ENCODE measurements around the gene IER2. TPM values are rescaled to one million over a fixed set of nuclear protein-coding genes. Genes with fewer than 3 reads are reported as not detected.

IER2 gene
- total and polyA plus RNA-seq, 9 of the 15 experiments (the other 6 are each of a cell fraction or from before 2014, with no cell fraction given), result 4.5 to 205 (median 23.7) TPM

GRCh38 chr19:13155472-13156359 is 5.5 kb downstream of the IER2 start (continued):
- TF ChIP-seq SMC3 (conservative IDR thresholded peaks at IDR 0.05; ENCODE audit: insufficient read depth, low read depth, low read length) (no peak), CBFA2T2 (conservative IDR thresholded peaks at IDR 0.05) (no peak), ZBTB11 (CRISPR knock-in tag; IDR thresholded peaks at IDR 0.05) (peak in 1 of 3 experiments; percentile 51; a peak in 1 of 6 replicates), HCFC1 (IDR thresholded peaks at IDR 0.05; ENCODE audit: low read depth, low read length) (0 out of 2 replicates have a peak, but pooled peaks have one; percentile 0), SMAD1 (IDR thresholded peaks at IDR 0.05; ENCODE audit: low read depth, low read length, partially characterized antibody) (peak; percentile 60), TFAP4 (CRISPR knock-in tag; IDR thresholded peaks at IDR 0.05; ENCODE audit: borderline replicate concordance) (peak; percentile 63), ZNF766 (CRISPR knock-in tag; conservative IDR thresholded peaks at IDR 0.05) (0 out of 2 replicates have a peak, but pooled peaks have one; percentile 40), FOXP1 (CRISPR knock-in tag; IDR thresholded peaks at IDR 0.05) (0 out of 2 replicates have a peak, but pooled peaks have one; percentile 42), POLR2B (IDR thresholded peaks at IDR 0.05; ENCODE audit: low read depth, partially characterized antibody) (peak; percentile 73), MNT (conservative IDR thresholded peaks at IDR 0.05) (peak; percentile 7 to 30; a peak in 2 of 4 replicates), SIN3A (IDR thresholded peaks at IDR 0.05; ENCODE audit: borderline replicate concordance in 2 of 2, control insufficient read depth in 1 of 2, low read depth in 2 of 2, low read length in 2 of 2) (peak in 1 of 2 experiments; percentile 64; a peak in 1 of 4 replicates), XRCC5 (IDR thresholded peaks at IDR 0.05; ENCODE audit: low read depth, low read length) (no peak), ZBTB5 (IDR thresholded peaks at IDR 0.05) (0 out of 2 replicates have a peak, but pooled peaks have one; percentile 2), MAX (CRISPR knock-in tag; IDR thresholded peaks at IDR 0.05) (peak; percentile 46), MEF2A (IDR thresholded peaks at IDR 0.05; ENCODE audit: control insufficient read depth, low read depth, low read length) (0 out of 2 replicates have a peak, but pooled peaks have one; percentile 9), POLR2A (conservative IDR thresholded peaks at IDR 0.05) (peak; percentile 90)
